Dedifferentiated amniotic fluid mesenchymal stem cell (primary cell): ENCODE data around the gene NUDT16L1.
A peak's percentile ranks its signal among the peaks of the same experiment; 100 is the strongest.

Source experiments
- DNase-seq: peaks from one replicate; pipeline ENCODE4 v3.0.0-alpha.2; 2016; ENCODE audit errors: extremely low spot score

The NUDT16L1 gene

GRCh38 chr16:4693956-4694641, 737 bp downstream of the NUDT16L1 start:
- peak; percentile 22 for DNase-seq

- no peak for DNase-seq
Observed at GRCh38 chr16:4694642-4695451, 1.5 kb downstream of the NUDT16L1 start.

- no peak for DNase-seq
Observed at GRCh38 chr16:4695473-4696171, 2.3 kb downstream of the NUDT16L1 start.

GRCh38 chr16:4696172-4696904, 3.0 kb downstream of the NUDT16L1 start:
- no peak for DNase-seq

GRCh38 chr16:4696905-4697847, 3.8 kb downstream of the NUDT16L1 start:
- DNase-seq = no peak

GRCh38 chr16:4697848-4698291, 4.5 kb downstream of the NUDT16L1 start:
- no peak for DNase-seq

GRCh38 chr16:4698321-4699045, 5.1 kb downstream of the NUDT16L1 start:
- DNase-seq = no peak

GRCh38 chr16:4699046-4699556, 5.7 kb downstream of the NUDT16L1 start:
- no peak for DNase-seq

- no peak for DNase-seq
Observed at GRCh38 chr16:4700380-4700996, 7.1 kb downstream of the NUDT16L1 start.

GRCh38 chr16:4700997-4701743, 7.8 kb downstream of the NUDT16L1 start:
- no peak for DNase-seq

GRCh38 chr16:4701791-4702465, 8.6 kb downstream of the NUDT16L1 start:
- no peak for DNase-seq

- DNase-seq = no peak
Observed at GRCh38 chr16:4702466-4702808, 9.1 kb downstream of the NUDT16L1 start.

- DNase-seq = no peak
Observed at GRCh38 chr16:4703906-4704305, 10.5 kb downstream of the NUDT16L1 start.

GRCh38 chr16:4704491-4704890, 11.1 kb downstream of the NUDT16L1 start:
- no peak for DNase-seq

- no peak for DNase-seq
Observed at GRCh38 chr16:4704913-4705312, 11.6 kb downstream of the NUDT16L1 start.

GRCh38 chr16:4706871-4707270, 13.5 kb downstream of the NUDT16L1 start:
- DNase-seq = no peak

GRCh38 chr16:4709481-4709880, 16.1 kb downstream of the NUDT16L1 start:
- DNase-seq = no peak
